H9 (cell line): ENCODE measurements around the gene PNMA5. TPM values are rescaled to one million over a fixed set of nuclear protein-coding genes. Genes with fewer than 3 reads are reported as not detected.

Experiments used
- DNase-seq: peaks from one replicate; pipeline ENCODE4 v3.0.0-alpha.2; 2017
- H2AFZ ChIP-seq: one replicate; pipeline ENCODE4 v1.6.1; 2013; ENCODE audit warnings: mild to moderate bottlenecking, low read length, control low read depth, moderate library complexity
- H2AK5ac ChIP-seq: 2 replicates; pipeline ENCODE4 v1.6.1; 2013; ENCODE audit warnings: low read length, control low read depth, mixed read lengths; ENCODE audit not compliant: insufficient read length
- H2BK120ac ChIP-seq: one replicate; pipeline ENCODE4 v1.6.1; 2013; ENCODE audit warnings: low read depth, mild to moderate bottlenecking, low read length, control low read depth, inconsistent platforms; ENCODE audit not compliant: poor library complexity, severe bottlenecking
- H2BK12ac ChIP-seq: 2 replicates; pipeline ENCODE4 v1.6.1; 2013; ENCODE audit warnings: low read length, control low read depth, mixed read lengths, low read depth; ENCODE audit not compliant: insufficient read length
- H2BK15ac ChIP-seq: 2 replicates; pipeline ENCODE4 v1.6.1; 2013; ENCODE audit warnings: low read depth, low read length, control low read depth
- H2BK20ac ChIP-seq: one replicate; pipeline ENCODE4 v1.6.1; 2013; ENCODE audit warnings: low read depth, mild to moderate bottlenecking, low read length, control low read depth, inconsistent platforms; ENCODE audit not compliant: poor library complexity, severe bottlenecking
- H2BK5ac ChIP-seq: 2 replicates; pipeline ENCODE4 v1.6.1; 2013; ENCODE audit warnings: low read length, control low read depth, mixed read lengths; ENCODE audit not compliant: insufficient read length
- H3K14ac ChIP-seq: 2 replicates; pipeline ENCODE4 v1.6.1; 2013; ENCODE audit warnings: low read length, control low read depth; ENCODE audit not compliant: insufficient read depth
- H3K18ac ChIP-seq: 2 replicates; pipeline ENCODE4 v1.6.1; 2013; ENCODE audit warnings: low read depth, mild to moderate bottlenecking, mixed read lengths, low read length, control low read depth; ENCODE audit not compliant: insufficient read length
- H3K23ac ChIP-seq: 2 replicates; pipeline ENCODE4 v1.6.1; 2013; ENCODE audit warnings: low read length, control low read depth, mixed read lengths, low read depth; ENCODE audit not compliant: insufficient read length
- H3K23me2 ChIP-seq: 2 replicates; pipeline ENCODE4 v1.6.1; 2013; ENCODE audit warnings: low read depth, mild to moderate bottlenecking, mixed read lengths, low read length, control low read depth; ENCODE audit not compliant: insufficient read length, poor library complexity, severe bottlenecking
- H3K27ac ChIP-seq: 2 replicates; pipeline ENCODE4 v1.5.1; 2013; ENCODE audit warnings: low read length, control low read depth, mixed read lengths, low read depth; ENCODE audit not compliant: insufficient read length
- H3K27me3 ChIP-seq: 2 replicates; pipeline ENCODE4 v1.6.1; 2013; ENCODE audit warnings: low read length, control low read depth, inconsistent platforms; ENCODE audit not compliant: insufficient read depth
- H3K4ac ChIP-seq: 2 replicates; pipeline ENCODE4 v1.6.1; 2013; ENCODE audit warnings: low read depth, mild to moderate bottlenecking, control low read depth, inconsistent platforms, low read length, moderate library complexity
- H3K4me1 ChIP-seq: 2 replicates; pipeline ENCODE4 v1.6.1; 2013; ENCODE audit warnings: low read length, control low read depth, inconsistent platforms; ENCODE audit not compliant: insufficient read depth
- H3K4me2 ChIP-seq: 2 replicates; pipeline ENCODE4 v1.6.1; 2013; ENCODE audit warnings: low read length, control low read depth, mixed read lengths; ENCODE audit not compliant: insufficient read length, insufficient read depth
- H3K56ac ChIP-seq: 2 replicates; pipeline ENCODE4 v1.6.1; 2013; ENCODE audit warnings: low read depth, mild to moderate bottlenecking, mixed read lengths, low read length, control low read depth; ENCODE audit not compliant: insufficient read length
- H3K79me1 ChIP-seq: 2 replicates; pipeline ENCODE4 v1.6.1; 2013; ENCODE audit warnings: low read depth, mild to moderate bottlenecking, moderate library complexity, low read length, control low read depth, inconsistent platforms; ENCODE audit not compliant: insufficient read depth, poor library complexity, severe bottlenecking
- H3K79me2 ChIP-seq: 2 replicates; pipeline ENCODE4 v1.6.1; 2013; ENCODE audit warnings: low read length, control low read depth, inconsistent platforms; ENCODE audit not compliant: insufficient read depth
- H3K9ac ChIP-seq: 2 replicates; pipeline ENCODE4 v1.6.1; 2013; ENCODE audit warnings: low read length, control low read depth, mixed read lengths; ENCODE audit not compliant: insufficient read length; ENCODE audit errors: extremely low read depth
- H3K9me3 ChIP-seq: one replicate; pipeline ENCODE4 v1.6.1; 2013; ENCODE audit warnings: low read depth, low read length, inconsistent platforms; ENCODE audit not compliant: control insufficient read depth
- H3T11ph ChIP-seq: one replicate; pipeline ENCODE4 v1.6.1; 2013; ENCODE audit warnings: mild to moderate bottlenecking, low read length, control low read depth, inconsistent platforms
- H4K20me1 ChIP-seq: one replicate; pipeline ENCODE4 v1.6.1; 2013; ENCODE audit not compliant: control insufficient read depth, insufficient read length, insufficient read depth
- H4K5ac ChIP-seq: 2 replicates; pipeline ENCODE4 v1.6.1; 2013; ENCODE audit warnings: low read depth, mild to moderate bottlenecking, mixed read lengths, low read length, control low read depth; ENCODE audit not compliant: insufficient read length
- H4K8ac ChIP-seq: replicated peaks from 2 replicates; pipeline ENCODE4 v1.6.1; 2013; ENCODE audit warnings: low read length, control low read depth, mixed read lengths, low read depth; ENCODE audit not compliant: insufficient read length
- H4K91ac ChIP-seq: 2 replicates; pipeline ENCODE4 v1.6.1; 2013; ENCODE audit warnings: low read depth, mild to moderate bottlenecking, moderate library complexity, mixed read lengths, low read length, control low read depth; ENCODE audit not compliant: insufficient read length
- H3K27ac Mint-ChIP-seq, 3 experiments: 2 replicates in 2 of 3; 3 replicates in 1 of 3; pipeline ENCODE4 v1.8.0; 2020 to 2021; ENCODE audit warnings: mixed read lengths in 3 of 3, mild to moderate bottlenecking in 1 of 3, moderate library complexity in 1 of 3
- H3K27me3 Mint-ChIP-seq: 2 replicates; pipeline ENCODE4 v1.8.0; 2021; ENCODE audit warnings: low read depth, mild to moderate bottlenecking, moderate library complexity, mixed read lengths
- H3K36me3 Mint-ChIP-seq, 3 experiments: 2 replicates in 2 of 3; 3 replicates in 1 of 3; pipeline ENCODE4 v1.8.0; 2020 to 2021; ENCODE audit warnings: low read depth in 3 of 3, mixed read lengths in 3 of 3; ENCODE audit not compliant: insufficient read depth in 1 of 3
- H3K4me1 Mint-ChIP-seq, 2 experiments: 2 replicates each; pipeline ENCODE4 v1.8.0; 2020; ENCODE audit warnings: mixed read lengths in 2 of 2
- H3K4me3 Mint-ChIP-seq, 2 experiments: 2 replicates in 1 of 2; 3 replicates in 1 of 2; pipeline ENCODE4 v1.8.0; 2020 to 2021; ENCODE audit warnings: mild to moderate bottlenecking in 2 of 2, mixed read lengths in 2 of 2, moderate library complexity in 1 of 2
- H3K9me3 Mint-ChIP-seq, 2 experiments: 2 replicates in 1 of 2; 3 replicates in 1 of 2; pipeline ENCODE4 v1.8.0; 2020; ENCODE audit warnings: mild to moderate bottlenecking in 2 of 2, mixed read lengths in 2 of 2, moderate library complexity in 1 of 2
- CTCF ChIP-seq: fragments of 200-600 bp; sonication (generic); conservative IDR thresholded peaks from 3 replicates; pipeline ENCODE4 v1.8.0; 2021; ENCODE audit warnings: antibody characterized with exemption, mild to moderate bottlenecking
- WGBS: extraction: QIAGEN DNeasy Blood & Tissue Kit; methylation state at CpG from one replicate; pipeline ENCODE4 v1.1.7; 2013; ENCODE audit warnings: missing lambda C conversion rate, low lambda C conversion rate, mixed read lengths; ENCODE audit not compliant: insufficient read length; ENCODE audit errors: extremely low coverage; 5-methylcytosine and 5-hydroxymethylcytosine counted together
- total RNA-seq: library from RNA; stranded (reverse); gene quantifications from 2 replicates; pipeline ENCODE4 v1.2.1, GENCODE V29; 2021

Gene PNMA5
- total RNA-seq, 1 experiment from 2014 or later: not detected

DNA sequence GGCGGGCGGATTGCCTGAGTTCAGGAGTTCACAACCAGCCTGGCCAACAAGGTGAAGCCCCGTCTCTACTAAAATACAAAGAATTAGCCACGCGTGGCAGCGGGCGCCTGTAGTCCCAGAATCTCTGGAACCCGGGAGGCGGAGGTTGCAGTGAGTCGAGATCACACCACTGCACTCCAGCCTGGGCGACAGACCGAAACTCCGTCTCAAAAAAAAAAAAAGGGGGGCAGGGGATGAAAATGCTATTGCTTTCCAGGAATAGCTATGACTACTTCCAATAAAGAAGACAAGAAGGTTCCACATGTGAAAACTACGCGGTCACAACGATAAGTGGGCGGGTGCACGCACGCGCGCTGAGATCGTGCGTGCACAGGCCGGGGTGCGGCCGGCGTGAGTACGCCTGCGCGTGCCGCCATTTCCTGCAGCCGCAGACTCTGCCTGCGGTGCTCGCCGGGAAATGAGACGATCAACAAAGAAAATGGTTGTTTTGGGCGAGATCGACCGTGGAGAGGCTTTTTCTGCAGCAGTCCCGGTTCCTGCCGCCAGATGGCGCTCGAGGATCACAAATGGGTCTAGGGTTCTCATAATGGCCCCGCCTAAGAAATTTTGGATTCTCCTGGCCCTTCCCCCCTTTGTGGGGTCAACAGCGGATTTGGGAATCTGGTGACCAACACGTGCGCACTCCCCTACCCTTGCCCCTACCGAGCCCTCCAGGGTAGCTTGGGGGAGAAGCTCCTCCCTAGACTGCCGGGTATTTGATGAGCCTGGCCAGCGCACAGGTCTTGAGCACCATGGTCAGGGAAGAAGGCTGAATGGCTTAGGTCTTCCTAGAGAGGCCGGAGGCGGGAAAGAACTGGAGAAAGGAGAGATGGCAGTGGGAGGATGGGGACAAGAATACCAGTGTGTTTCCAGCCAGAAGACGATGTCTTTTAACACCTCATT, 35.1 kb downstream of the PNMA5 start:
- H4K5ac ChIP-seq: no peak overlapping the region
- H4K20me1 ChIP-seq: no peaks in the 10 kb centered on the region
- H3K27me3 ChIP-seq: no peaks in the 10 kb centered on the region
- H3K9me3 Mint-ChIP-seq: peaks cover 63 to 68% of the 10 kb centered on the region in 2 experiments
- WGBS: no CpG with 5 or more reads among the region's 53 CpGs
- peaks cover 3% of the 10 kb centered on the region for H3K27me3 Mint-ChIP-seq
- no peak overlapping the region for H4K8ac ChIP-seq
- peak overlapping the region; percentile 59 to 66 for H3K4me3 Mint-ChIP-seq
- H2BK15ac ChIP-seq: no peak overlapping the region
- no peak overlapping the region for H2AK5ac ChIP-seq
- H2BK12ac ChIP-seq: no peak overlapping the region
- no peak overlapping the region for H3T11ph ChIP-seq
- no peak overlapping the region for H3K23ac ChIP-seq
- no peaks in the 10 kb centered on the region for H3K79me1 ChIP-seq
- peak; percentile 87 for DNase-seq
- TF ChIP-seq CTCF: peak; percentile 91
- no peaks in the 10 kb centered on the region for H3K23me2 ChIP-seq
- H3K9ac ChIP-seq: no peak overlapping the region
- H3K79me2 ChIP-seq: no peaks in the 10 kb centered on the region
- H3K27ac ChIP-seq: no peak overlapping the region
- H3K56ac ChIP-seq: no peak overlapping the region
- H3K18ac ChIP-seq: no peak overlapping the region
- no peak overlapping the region for H2AFZ ChIP-seq
- peaks cover 41% of the 10 kb centered on the region for H3K9me3 ChIP-seq
- H2BK120ac ChIP-seq: no peak overlapping the region
- H3K36me3 Mint-ChIP-seq: peaks cover 2 to 10% (median 4%) of the 10 kb centered on the region in 3 experiments; a peak in 5 of 7 replicates
- no peak overlapping the region for H3K4me2 ChIP-seq
- H3K27ac Mint-ChIP-seq: peak overlapping the region in 2 of 3 experiments; percentile 22 to 90; a peak in 2 of 7 replicates
- no peak overlapping the region for H3K14ac ChIP-seq
- no peaks in the 10 kb centered on the region for H3K4me1 ChIP-seq
- H3K4ac ChIP-seq: no peak overlapping the region
- H2BK20ac ChIP-seq: no peak overlapping the region
- H3K4me1 Mint-ChIP-seq: peaks cover 4 to 6% of the 10 kb centered on the region in 2 experiments
- H2BK5ac ChIP-seq: no peak overlapping the region
- H4K91ac ChIP-seq: no peak overlapping the region
